IPS-18a (cell line): ENCODE data around the gene FTHL17.

Source experiments
- H3K27ac ChIP-seq: one replicate; pipeline ENCODE4 v1.5.1; 2013; ENCODE audit warnings: low read length
- H3K27me3 ChIP-seq: one replicate; pipeline ENCODE4 v1.6.1; 2013; ENCODE audit warnings: mild to moderate bottlenecking, low read length; ENCODE audit not compliant: control insufficient read depth, insufficient read depth
- H3K36me3 ChIP-seq: one replicate; pipeline ENCODE4 v1.6.1; 2013; ENCODE audit warnings: low read depth, low read length; ENCODE audit not compliant: control insufficient read depth
- H3K4me1 ChIP-seq: one replicate; pipeline ENCODE4 v1.6.1; 2013; ENCODE audit warnings: low read depth, low read length; ENCODE audit not compliant: control insufficient read depth
- H3K4me3 ChIP-seq: one replicate; pipeline ENCODE4 v1.5.1; 2013; ENCODE audit warnings: low read length
- H3K9ac ChIP-seq: one replicate; pipeline ENCODE4 v1.6.1; 2013; ENCODE audit warnings: mild to moderate bottlenecking, low read length, moderate library complexity
- H3K9me3 ChIP-seq: one replicate; pipeline ENCODE4 v1.6.1; 2013; ENCODE audit warnings: low read depth, low read length; ENCODE audit not compliant: control insufficient read depth

Gene FTHL17

DNA sequence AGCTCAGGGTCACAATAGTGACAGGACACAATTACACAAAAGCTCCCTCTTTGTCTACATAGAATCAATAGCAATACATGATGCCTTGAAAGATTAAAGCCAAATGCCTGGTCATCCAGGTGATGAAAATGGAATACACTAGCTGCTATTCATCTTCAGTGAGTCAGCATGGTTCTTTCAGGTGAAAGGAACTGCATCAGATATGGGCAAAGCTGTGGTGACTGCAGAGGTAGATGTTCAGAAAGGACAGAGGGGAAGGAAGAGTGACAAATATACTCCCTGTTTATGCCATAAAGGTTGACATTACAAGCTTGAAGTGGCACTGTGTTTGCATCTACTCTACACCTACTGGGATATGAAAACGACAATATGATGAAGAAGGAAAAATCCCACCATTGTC, 20.0 kb upstream of the FTHL17 start:
- Histone ChIP-seq H3K36me3 (no peaks in the 10 kb centered on the region), H3K9me3 (peaks cover 14% of the 10 kb centered on the region), H3K4me1 (no peaks in the 10 kb centered on the region), H3K9ac (no peak overlapping the region), H3K4me3 (no peak overlapping the region), H3K27me3 (no peaks in the 10 kb centered on the region), H3K27ac (no peak overlapping the region)

- H3K4me1 ChIP-seq: no peaks in the 10 kb centered on the region
- no peak overlapping the region for H3K4me3 ChIP-seq
- peaks cover 27% of the 10 kb centered on the region for H3K9me3 ChIP-seq
- no peak overlapping the region for H3K9ac ChIP-seq
- no peaks in the 10 kb centered on the region for H3K27me3 ChIP-seq
- no peak overlapping the region for H3K27ac ChIP-seq
- H3K36me3 ChIP-seq: no peaks in the 10 kb centered on the region
Observed at GRCh38 chrX:31074522-31074921, 2.7 kb upstream of the FTHL17 start.

- no peak overlapping the region for H3K27ac ChIP-seq
- no peak overlapping the region for H3K9ac ChIP-seq
- peaks cover 34% of the 10 kb centered on the region for H3K9me3 ChIP-seq
- H3K27me3 ChIP-seq: no peaks in the 10 kb centered on the region
- no peak overlapping the region for H3K4me3 ChIP-seq
- H3K4me1 ChIP-seq: no peaks in the 10 kb centered on the region
- H3K36me3 ChIP-seq: no peaks in the 10 kb centered on the region
Observed at GRCh38 chrX:31071262-31071661, 579 bp downstream of the FTHL17 start.

GRCh38 chrX:31070057-31070468, 1.8 kb downstream of the FTHL17 start:
- Histone ChIP-seq H3K4me3 (no peak overlapping the region), H3K9ac (no peak overlapping the region), H3K9me3 (peaks cover 35% of the 10 kb centered on the region), H3K4me1 (no peaks in the 10 kb centered on the region), H3K27me3 (no peaks in the 10 kb centered on the region), H3K27ac (no peak overlapping the region), H3K36me3 (no peaks in the 10 kb centered on the region)

DNA sequence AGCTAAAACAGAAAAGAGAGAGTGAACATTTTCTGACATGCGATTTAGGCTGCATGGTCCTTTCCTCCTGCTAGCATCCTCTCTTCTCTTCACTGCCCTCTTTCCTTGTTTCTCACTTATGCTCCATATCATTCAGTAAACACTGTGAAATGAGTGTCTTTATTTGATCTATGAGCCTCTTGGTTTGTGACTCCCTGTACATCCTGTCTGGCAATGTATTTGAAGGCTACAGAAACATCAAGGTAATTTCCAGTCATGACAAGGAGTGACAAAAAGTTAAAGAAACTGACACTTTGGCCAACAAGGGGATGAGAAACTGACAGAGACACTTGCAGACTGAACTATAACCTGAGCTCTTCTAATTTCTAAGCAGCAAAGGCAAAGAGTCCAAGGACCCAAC, 8.7 kb downstream of the FTHL17 start:
- no peak overlapping the region for H3K4me3 ChIP-seq
- H3K9me3 ChIP-seq: peaks cover 33% of the 10 kb centered on the region
- no peaks in the 10 kb centered on the region for H3K4me1 ChIP-seq
- H3K36me3 ChIP-seq: no peaks in the 10 kb centered on the region
- H3K27ac ChIP-seq: no peak overlapping the region
- H3K27me3 ChIP-seq: no peaks in the 10 kb centered on the region
- no peak overlapping the region for H3K9ac ChIP-seq

GRCh38 chrX:31061091-31061490, 10.8 kb downstream of the FTHL17 start:
- H3K27me3 ChIP-seq: no peaks in the 10 kb centered on the region
- no peak overlapping the region for H3K4me3 ChIP-seq
- no peaks in the 10 kb centered on the region for H3K4me1 ChIP-seq
- H3K36me3 ChIP-seq: no peaks in the 10 kb centered on the region
- no peak overlapping the region for H3K9ac ChIP-seq
- no peak overlapping the region for H3K27ac ChIP-seq
- H3K9me3 ChIP-seq: peaks cover 21% of the 10 kb centered on the region

DNA sequence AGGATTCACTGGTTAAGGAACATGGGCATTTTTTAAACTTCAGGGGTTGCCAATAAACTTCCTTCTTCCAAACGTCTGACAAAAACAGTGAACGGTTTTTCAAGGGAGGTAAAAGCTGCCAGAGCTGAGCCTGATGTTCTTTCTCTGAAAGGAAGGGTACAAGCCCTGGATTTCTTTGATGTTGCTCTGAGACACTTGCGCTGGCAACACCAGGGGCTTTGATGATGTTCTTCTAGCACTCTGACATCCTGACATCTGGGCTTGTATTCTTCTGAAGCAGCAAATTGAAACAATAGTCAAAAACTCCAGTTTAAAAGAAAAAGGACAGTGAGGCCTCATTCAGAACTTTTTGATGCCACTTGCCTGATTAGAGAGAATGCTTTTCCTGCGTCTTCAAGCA, 11.8 kb downstream of the FTHL17 start:
- Histone ChIP-seq H3K9ac (no peak overlapping the region), H3K4me3 (no peak overlapping the region), H3K9me3 (peaks cover 19% of the 10 kb centered on the region), H3K36me3 (no peaks in the 10 kb centered on the region), H3K27ac (no peak overlapping the region), H3K27me3 (no peaks in the 10 kb centered on the region), H3K4me1 (no peaks in the 10 kb centered on the region)

DNA sequence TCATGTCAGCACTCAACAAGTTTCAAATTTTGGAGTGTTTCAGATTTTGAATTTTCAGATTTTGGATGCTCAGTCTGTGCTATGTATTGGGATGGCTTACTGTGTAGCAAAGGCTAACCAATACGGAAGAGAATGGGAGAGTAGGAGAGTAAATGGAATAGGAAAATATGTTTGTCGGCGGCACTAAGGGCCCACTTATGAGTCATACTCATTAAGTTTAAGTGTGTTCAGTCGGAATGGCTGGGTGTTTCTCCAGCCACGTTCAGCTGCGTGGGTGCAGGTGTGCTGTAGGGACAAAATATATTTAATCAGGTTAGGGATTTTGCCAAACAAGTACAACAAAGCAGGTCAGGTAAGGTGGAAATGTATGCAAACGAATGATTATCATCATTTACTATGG, 13.6 kb downstream of the FTHL17 start:
- Histone ChIP-seq H3K9ac (no peak overlapping the region), H3K36me3 (no peaks in the 10 kb centered on the region), H3K9me3 (peaks cover 19% of the 10 kb centered on the region), H3K27ac (no peak overlapping the region), H3K27me3 (no peaks in the 10 kb centered on the region), H3K4me3 (no peak overlapping the region), H3K4me1 (no peaks in the 10 kb centered on the region)

DNA sequence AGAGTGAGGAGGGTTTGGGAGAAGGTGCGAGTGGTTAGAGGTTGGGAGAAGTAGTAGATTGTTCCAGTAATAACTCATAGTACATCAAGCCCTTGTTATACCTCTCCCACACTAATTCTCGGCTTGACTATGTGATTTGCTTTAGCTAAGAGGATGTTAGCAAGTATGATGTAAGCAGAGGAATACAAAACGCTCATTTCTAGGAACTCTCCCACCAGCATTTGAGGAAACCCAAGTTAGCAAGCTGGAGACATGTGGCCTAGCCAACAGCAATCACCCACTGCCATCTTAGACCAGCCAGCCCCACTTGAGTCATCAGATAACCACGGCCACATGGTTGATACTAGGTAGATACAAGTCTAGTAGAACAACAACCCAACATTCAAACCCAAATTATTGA, 14.2 kb downstream of the FTHL17 start:
- H3K4me3 ChIP-seq: no peak overlapping the region
- no peak overlapping the region for H3K27ac ChIP-seq
- no peak overlapping the region for H3K9ac ChIP-seq
- H3K27me3 ChIP-seq: no peaks in the 10 kb centered on the region
- H3K9me3 ChIP-seq: peaks cover 18% of the 10 kb centered on the region
- no peaks in the 10 kb centered on the region for H3K4me1 ChIP-seq
- H3K36me3 ChIP-seq: no peaks in the 10 kb centered on the region

DNA sequence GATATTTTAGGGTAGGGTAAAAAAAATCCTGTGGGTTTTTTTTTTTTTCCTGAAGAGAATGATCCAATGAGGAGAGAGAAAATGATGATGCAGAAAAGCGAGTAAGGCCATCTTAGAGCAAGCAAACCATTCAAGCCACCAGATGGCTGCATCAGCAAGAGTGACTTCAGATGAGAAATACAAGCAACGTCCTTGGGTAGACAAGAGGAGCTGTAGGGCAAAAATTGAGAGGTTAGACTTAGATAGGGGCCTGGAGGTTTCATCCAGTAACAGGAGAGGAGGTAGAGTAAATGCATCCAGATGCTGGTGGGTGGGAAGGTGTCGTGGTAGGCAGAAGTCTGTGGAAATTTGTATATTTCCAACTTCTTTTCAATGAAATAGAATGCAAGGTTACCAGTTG, 14.6 kb downstream of the FTHL17 start:
- Histone ChIP-seq H3K4me3 (no peak overlapping the region), H3K9ac (no peak overlapping the region), H3K27ac (no peak overlapping the region), H3K27me3 (no peaks in the 10 kb centered on the region), H3K36me3 (no peaks in the 10 kb centered on the region), H3K9me3 (peaks cover 18% of the 10 kb centered on the region), H3K4me1 (no peaks in the 10 kb centered on the region)

DNA sequence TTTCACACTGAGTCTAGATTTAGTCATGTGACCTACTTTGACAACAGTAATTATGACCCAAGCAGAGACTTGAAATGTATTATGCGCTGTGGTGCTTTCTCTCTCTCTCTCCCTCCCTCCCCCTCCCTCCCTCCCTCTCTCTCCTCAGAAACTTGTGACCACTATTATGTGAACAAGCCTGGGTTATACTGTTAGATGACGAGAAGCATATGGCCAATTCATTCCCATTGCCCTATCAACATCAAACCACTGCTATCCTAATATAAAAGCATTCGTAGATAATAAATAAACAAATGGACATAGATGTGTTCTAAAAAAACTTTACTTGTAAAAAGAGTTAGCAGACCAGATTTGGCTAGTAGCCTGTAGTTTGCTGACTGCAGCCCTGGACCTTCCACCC, 18.2 kb downstream of the FTHL17 start:
- H3K9ac ChIP-seq: no peak overlapping the region
- H3K27ac ChIP-seq: no peak overlapping the region
- no peaks in the 10 kb centered on the region for H3K4me1 ChIP-seq
- no peaks in the 10 kb centered on the region for H3K27me3 ChIP-seq
- H3K36me3 ChIP-seq: no peaks in the 10 kb centered on the region
- H3K4me3 ChIP-seq: no peak overlapping the region
- H3K9me3 ChIP-seq: peaks cover 24% of the 10 kb centered on the region

- Histone ChIP-seq H3K9ac (no peak overlapping the region), H3K4me3 (no peak overlapping the region), H3K27ac (no peak overlapping the region)
Observed at GRCh38 chrX:31039327-31039711, 32.5 kb downstream of the FTHL17 start.

More at GRCh38 chrX:31039327-31039711, 32.5 kb downstream of the FTHL17 start:
- H3K27me3 ChIP-seq: no peaks in the 10 kb centered on the region
- no peaks in the 10 kb centered on the region for H3K36me3 ChIP-seq
- H3K9me3 ChIP-seq: peaks cover 19% of the 10 kb centered on the region
- H3K4me1 ChIP-seq: no peaks in the 10 kb centered on the region
